ENCODE data around the gene TNP2. TPM values are rescaled to one million over a fixed set of nuclear protein-coding genes. Genes with fewer than 3 reads are reported as not detected.
A peak's percentile ranks its signal among the peaks of the same experiment; 100 is the strongest.

Gene TNP2
- total RNA-seq, 6 donors from 2014 or later, result not detected

DNA sequence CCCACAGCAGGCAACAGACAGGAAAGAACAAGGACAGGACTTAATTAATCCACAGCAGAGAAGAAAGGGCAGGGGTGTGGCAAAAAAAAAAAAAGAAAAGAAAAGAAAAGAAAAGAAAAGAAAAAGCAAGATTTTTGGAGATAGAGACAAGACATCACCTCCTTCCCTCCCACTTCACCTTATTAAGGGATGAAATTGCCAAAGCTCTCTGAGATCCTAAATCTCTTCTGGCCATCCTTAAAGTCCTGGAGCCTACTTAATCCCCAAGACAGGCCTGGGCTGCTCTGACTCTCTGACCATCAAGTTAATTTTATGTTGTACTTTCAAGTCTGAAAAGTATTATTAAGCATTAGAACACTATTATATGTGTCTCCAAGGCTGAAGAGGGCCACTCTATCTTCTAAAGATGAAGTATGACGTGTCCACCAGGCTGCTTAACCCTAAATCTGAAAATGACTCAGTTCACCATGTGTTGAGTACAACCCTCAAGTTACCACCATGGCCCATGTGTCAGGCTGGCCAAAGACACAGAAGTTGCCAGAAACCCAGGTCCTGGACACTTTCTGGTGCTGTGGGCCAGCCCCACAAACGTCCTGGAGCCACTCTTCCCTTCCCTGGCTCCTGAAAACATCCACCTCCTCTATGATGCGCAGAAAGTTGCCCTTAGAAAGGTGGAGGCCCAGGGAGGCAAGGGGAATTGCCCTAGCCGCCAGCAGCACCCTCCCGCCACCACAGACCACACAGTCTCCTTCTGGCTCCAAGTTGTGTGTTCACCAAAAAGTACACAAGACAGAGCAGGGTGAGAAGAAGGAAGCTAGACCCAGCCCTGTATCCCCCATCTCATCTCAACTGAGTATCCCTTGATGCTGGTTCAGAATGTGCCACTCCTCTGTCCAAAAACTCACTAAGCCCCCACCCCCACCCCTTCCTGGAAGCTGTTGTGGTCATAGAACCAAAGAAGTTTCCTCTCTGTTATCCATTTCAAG, 15.8 kb downstream of the TNP2 start:
- TF ChIP-seq, protein P1, sequence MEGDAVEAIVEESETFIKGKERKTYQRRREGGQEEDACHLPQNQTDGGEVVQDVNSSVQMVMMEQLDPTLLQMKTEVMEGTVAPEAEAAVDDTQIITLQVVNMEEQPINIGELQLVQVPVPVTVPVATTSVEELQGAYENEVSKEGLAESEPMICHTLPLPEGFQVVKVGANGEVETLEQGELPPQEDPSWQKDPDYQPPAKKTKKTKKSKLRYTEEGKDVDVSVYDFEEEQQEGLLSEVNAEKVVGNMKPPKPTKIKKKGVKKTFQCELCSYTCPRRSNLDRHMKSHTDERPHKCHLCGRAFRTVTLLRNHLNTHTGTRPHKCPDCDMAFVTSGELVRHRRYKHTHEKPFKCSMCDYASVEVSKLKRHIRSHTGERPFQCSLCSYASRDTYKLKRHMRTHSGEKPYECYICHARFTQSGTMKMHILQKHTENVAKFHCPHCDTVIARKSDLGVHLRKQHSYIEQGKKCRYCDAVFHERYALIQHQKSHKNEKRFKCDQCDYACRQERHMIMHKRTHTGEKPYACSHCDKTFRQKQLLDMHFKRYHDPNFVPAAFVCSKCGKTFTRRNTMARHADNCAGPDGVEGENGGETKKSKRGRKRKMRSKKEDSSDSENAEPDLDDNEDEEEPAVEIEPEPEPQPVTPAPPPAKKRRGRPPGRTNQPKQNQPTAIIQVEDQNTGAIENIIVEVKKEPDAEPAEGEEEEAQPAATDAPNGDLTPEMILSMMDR (IDR thresholded peaks at IDR 0.05), result no peak
- no peak for TF ChIP-seq POLR2AphosphoS5 (IDR thresholded peaks at IDR 0.05)
- no peak for TF ChIP-seq EP300 (IDR thresholded peaks at IDR 0.05)
- no peak for ATAC-seq (ENCODE audit: low FRiP score in 2 of 2)
- no peaks in the 10 kb centered on the region for H3K9me3 ChIP-seq
- WGBS, 2 donors, result 66 to 82% methylated on average over 4 to 5 of the region's 5 CpGs
- peaks cover 0 to 7% (median 0%) of the 10 kb centered on the region in 4 donors for H3K36me3 ChIP-seq
- peaks cover 30 to 37% (median 33%) of the 10 kb centered on the region in 4 donors for H3K4me1 ChIP-seq
- peak overlapping the region in 3 of 4 donors; percentile 73 to 93 (median 92) for H3K4me3 ChIP-seq
- H3K27me3 ChIP-seq, result no peaks in the 10 kb centered on the region
- peak overlapping the region in 3 of 4 donors; percentile 43 to 100 (median 97) for H3K27ac ChIP-seq
- peak in 1 of 2 donors; percentile 31 for DNase-seq

DNA sequence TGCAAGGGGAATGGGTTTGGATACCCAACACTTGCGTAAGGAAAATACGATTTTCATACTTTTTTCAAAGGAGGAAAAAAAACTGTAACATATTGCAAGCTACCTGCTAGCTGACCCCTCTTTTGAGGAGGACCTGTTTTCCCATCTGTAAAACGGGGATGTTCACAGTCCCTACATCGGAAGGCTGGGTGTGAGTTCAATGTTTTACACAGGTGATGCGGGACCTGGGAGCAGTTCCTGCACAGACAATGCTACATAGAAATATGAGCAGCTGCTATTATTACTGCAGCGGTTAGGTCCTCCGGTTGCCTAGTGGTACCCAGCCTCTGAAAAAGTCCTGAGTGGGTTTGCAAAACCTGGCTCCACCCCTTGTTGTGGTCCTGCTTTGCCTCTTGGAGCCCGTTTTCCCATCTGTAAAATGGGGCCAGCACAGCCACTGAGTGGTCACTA, 16.6 kb downstream of the TNP2 start:
- Histone ChIP-seq H3K27me3 (no peaks in the 10 kb centered on the region), H3K27ac (peak overlapping the region in 2 of 4 donors; percentile 19 to 97), H3K9me3 (no peaks in the 10 kb centered on the region), H3K4me3 (peak overlapping the region in 3 of 4 donors; percentile 73 to 93 (median 92)), H3K4me1 (peaks cover 27 to 32% (median 30%) of the 10 kb centered on the region in 4 donors), H3K36me3 (peaks cover 0 to 7% (median 0%) of the 10 kb centered on the region in 4 donors)
- 83 to 93% methylated on average over 8 of the region's 8 CpGs for WGBS, 2 donors
- no peak for TF ChIP-seq POLR2A (IDR thresholded peaks at IDR 0.05)
- TF ChIP-seq, protein P1 (IDR thresholded peaks at IDR 0.05), result no peak
- no peak for TF ChIP-seq POLR2AphosphoS5 (IDR thresholded peaks at IDR 0.05)
- no peak for DNase-seq
- ATAC-seq (ENCODE audit: low FRiP score in 2 of 2), result no peak

DNA sequence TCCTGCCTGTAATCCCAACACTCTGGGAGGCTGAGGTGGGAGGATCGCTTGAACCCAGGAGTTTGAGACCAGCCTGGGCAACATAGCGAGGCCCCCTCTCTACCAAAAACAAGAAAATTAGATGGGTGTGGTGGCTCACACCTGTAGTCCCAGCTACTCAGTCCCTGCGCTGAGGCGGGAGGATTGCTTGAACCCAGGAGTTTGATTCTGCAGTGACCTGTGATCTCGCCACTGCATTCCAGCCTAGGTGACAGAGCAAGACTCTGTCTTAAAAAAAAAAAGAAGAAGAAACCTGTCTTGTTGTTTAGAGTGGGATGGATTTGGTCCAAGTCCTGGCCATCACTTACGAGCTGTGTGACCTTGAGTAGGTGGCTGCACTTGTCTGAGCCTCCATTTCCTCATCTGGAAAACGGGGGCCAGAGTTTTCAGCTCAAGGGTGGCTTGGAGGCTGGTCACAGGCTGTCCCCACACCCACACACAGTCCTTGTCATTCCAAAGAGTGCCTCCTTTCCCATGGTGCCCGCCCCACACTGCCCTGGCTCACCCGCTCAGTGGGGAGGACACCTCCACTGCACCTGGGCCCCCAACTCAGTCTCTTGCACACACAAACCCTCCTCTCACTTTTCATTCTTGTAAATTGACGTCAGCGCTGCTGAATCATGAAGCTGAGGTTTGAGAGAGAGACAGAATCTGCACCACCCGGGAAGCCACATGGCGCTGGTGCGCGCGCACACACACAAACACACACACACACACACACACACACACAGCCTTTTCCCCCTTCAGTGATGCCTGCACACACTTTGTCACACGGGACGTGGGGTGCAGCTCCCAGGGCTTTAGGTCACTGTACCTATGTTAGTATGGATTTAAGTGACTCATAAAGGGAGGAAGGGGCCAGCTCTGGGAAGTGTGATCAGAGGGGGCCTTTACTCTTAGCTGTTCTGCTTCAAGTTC, 17.3 kb downstream of the TNP2 start:
- no peaks in the 10 kb centered on the region for H3K9me3 ChIP-seq
- TF ChIP-seq POLR2AphosphoS5 (IDR thresholded peaks at IDR 0.05), result peak in 1 of 2 donors; percentile 15
- TF ChIP-seq, protein P1 (IDR thresholded peaks at IDR 0.05), result no peak
- no peak for TF ChIP-seq EP300 (IDR thresholded peaks at IDR 0.05)
- TF ChIP-seq POLR2A (IDR thresholded peaks at IDR 0.05), result peak in 1 of 4 donors; percentile 29
- peaks cover 20 to 24% (median 22%) of the 10 kb centered on the region in 4 donors for H3K4me1 ChIP-seq
- DNase-seq (peak; percentile 58 to 83), ATAC-seq (ENCODE audit: low FRiP score in 2 of 2) (no peak)
- H3K36me3 ChIP-seq, result peaks cover 0 to 7% (median 0%) of the 10 kb centered on the region in 4 donors
- H3K27me3 ChIP-seq, result no peaks in the 10 kb centered on the region
- 67 to 80% methylated on average over 18 of the region's 18 CpGs for WGBS, 2 donors
- H3K4me3 ChIP-seq, result peak overlapping the region in 2 of 4 donors; percentile 92 to 93
- peak overlapping the region in 2 of 4 donors; percentile 14 to 19 for H3K27ac ChIP-seq

DNA sequence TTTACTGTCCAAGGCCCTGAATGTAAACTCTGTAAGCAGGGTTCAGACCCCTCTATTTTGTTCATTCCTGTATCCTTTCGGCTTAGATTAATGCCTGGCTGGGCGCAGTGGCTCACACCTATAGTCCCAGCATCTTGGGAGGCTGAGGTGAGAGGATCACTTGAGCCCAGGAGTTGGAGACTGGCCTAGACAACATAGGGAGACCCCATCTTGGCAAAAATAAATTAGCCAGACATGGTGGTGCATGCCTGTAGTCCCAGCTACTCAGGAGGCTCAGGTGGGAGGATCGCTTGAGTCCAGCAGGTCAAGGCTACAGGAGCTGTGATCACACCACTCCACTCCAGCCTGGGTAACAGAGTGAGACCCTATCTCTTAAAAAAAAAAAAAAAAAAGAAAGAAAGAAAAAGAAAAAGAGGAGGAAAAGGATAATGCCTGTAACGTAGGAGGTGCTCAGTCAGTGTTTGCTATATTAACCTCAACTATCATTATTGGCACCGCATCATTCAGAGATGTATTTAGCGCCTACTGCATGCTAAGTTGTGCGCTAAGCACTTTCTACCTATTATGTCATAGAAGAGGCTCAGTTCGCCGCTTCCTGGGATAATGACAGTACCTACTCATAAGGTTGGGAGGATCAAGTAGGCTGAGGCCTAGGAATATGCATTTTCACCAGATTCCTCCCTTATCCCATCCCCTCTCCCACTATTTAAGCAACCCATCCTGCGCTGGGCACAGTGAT, 18.2 kb downstream of the TNP2 start:
- Histone ChIP-seq H3K4me1 (peaks cover 17 to 23% (median 21%) of the 10 kb centered on the region in 4 donors), H3K27ac (peak overlapping the region in 1 of 4 donors; percentile 19), H3K36me3 (peaks cover 0 to 7% (median 0%) of the 10 kb centered on the region in 4 donors), H3K27me3 (no peaks in the 10 kb centered on the region), H3K9me3 (no peaks in the 10 kb centered on the region), H3K4me3 (no peak overlapping the region)
- DNase-seq (no peak), ATAC-seq (ENCODE audit: low FRiP score in 2 of 2) (no peak)
- no peak for TF ChIP-seq POLR2A (IDR thresholded peaks at IDR 0.05)
- TF ChIP-seq, protein P1 (IDR thresholded peaks at IDR 0.05), result no peak
- no peak for TF ChIP-seq EP300 (IDR thresholded peaks at IDR 0.05)
- TF ChIP-seq POLR2AphosphoS5 (IDR thresholded peaks at IDR 0.05), result no peak
- WGBS, 2 donors, result 94% methylated on average over 10 of the region's 10 CpGs

All from upper lobe of left lung (tissue), 6 donors.